Activated T-helper 2 cell treated with anti-CD3 and anti-CD28 coated beads, Interferon-gamma antibody, Interleukin-2, Interleukin-4, amounts not matched to agents 10 μg/mL and 5 μg/mL and 100 μg/mL, durations not matched to agents 14 hours and 24 hours and 36 hours (primary cell): ENCODE measurements around the gene PPP1R3D. TPM values are rescaled to one million over a fixed set of nuclear protein-coding genes. Genes with fewer than 3 reads are reported as not detected.

Source experiments
- DNase-seq: peaks from one replicate; pipeline ENCODE4 v3.0.0; 2021; ENCODE audit warnings: low spot score
- H3K27ac Mint-ChIP-seq: one replicate; pipeline ENCODE4 v1.8.0; 2021; ENCODE audit warnings: mixed read lengths
- H3K27me3 Mint-ChIP-seq: one replicate; pipeline ENCODE4 v1.8.0; 2021; ENCODE audit warnings: low read depth, mixed read lengths
- H3K36me3 Mint-ChIP-seq: one replicate; pipeline ENCODE4 v1.8.0; 2021; ENCODE audit warnings: low read depth, mixed read lengths
- H3K4me1 Mint-ChIP-seq: one replicate; pipeline ENCODE4 v1.8.0; 2021; ENCODE audit warnings: low read depth, mixed read lengths
- H3K4me3 Mint-ChIP-seq: one replicate; pipeline ENCODE4 v1.8.0; 2021; ENCODE audit warnings: low read depth, mild to moderate bottlenecking, moderate library complexity, mixed read lengths
- H3K9me3 Mint-ChIP-seq: one replicate; pipeline ENCODE4 v1.8.0; 2021; ENCODE audit warnings: mixed read lengths
- intact Hi-C: fragments of 100-400 bp; cut with micrococcal nuclease; formaldehyde crosslinking; loops from one replicate; pipeline ENCODE4 v1.15.1; 2023
- total RNA-seq: library from RNA; stranded (reverse); gene quantifications from 2 replicates; pipeline ENCODE4 v1.2.3, GENCODE V29; 2022

PPP1R3D gene
- total RNA-seq, 1 donor from 2014 or later: 6.6 TPM

DNA sequence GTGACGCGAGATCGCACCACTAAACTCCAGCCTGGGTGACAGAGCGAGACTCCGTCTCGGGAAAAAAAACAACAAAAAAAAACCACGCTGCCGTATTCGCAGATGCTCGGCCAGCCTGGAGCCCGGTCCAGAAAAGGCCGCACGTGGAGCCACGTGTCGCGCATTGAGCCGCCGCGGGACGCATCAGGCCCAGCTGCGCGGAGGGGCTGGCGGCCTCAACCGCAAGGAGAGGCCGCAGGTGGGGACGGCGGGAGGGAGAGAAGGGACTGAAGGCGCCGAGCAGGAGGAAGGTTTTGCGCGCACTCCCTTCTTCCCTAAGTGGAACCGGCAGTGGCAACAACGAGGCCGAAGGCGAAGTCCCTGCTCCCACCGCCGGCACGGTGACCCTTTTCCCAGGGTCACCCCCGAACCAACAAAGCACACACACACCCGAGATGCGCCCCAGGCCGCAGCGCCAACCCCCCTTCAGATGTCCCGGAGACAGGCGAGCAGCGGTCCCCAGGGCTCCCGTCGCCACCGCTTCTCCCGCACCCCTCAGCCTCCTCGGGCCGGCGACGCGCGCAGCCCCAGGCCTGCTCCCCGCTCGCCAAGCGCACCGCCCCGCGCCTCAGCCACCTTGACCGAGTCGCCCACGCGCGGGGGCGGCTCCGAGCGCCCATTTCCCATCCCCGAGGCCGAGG is 7.3 kb downstream of the PPP1R3D start:
- Mint-ChIP-seq H3K4me3 (peak overlapping the region; percentile 58), H3K27me3 (peaks cover 5% of the 10 kb centered on the region), H3K4me1 (peaks cover 26% of the 10 kb centered on the region), H3K9me3 (no peaks in the 10 kb centered on the region), H3K36me3 (peaks cover 9% of the 10 kb centered on the region), H3K27ac (no peak overlapping the region)
- intact Hi-C loops: no loop called here
- DNase-seq: no peak

DNA sequence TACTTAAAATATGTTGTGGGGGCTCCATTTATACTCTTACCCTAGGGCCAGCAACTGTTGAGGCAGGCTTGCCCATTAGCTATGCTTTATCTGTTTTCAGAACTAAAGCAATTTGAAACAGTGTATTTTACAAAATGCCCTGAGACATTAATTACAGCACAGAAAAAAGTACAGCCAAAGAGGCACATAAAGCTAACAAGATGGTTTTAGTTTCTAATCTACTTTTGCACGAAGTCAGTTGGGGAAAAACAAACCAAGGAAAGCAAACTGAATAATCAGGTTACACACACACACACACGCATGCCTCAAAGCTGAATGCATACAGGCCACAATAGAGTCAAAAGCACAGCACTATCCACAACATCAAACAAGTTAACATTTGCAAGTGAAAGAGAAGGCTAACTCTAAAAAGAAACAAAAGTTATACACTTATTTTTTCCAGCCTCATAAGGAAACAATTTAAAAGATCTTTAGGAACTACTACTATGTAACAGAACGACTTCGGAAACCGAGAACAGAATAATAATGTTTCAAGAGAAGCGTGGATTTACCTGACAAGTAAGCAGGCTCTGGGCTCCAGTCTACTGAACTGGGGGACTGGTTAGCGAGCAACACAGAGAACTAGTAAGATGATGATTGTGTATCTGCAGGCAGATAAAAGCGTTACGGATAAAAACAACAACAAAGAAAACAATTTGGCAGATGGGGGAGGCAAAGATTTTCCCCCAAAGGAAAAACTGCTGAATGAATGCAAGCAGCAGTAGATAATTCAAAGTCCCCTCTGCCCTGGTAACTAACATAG is 8.4 kb downstream of the PPP1R3D start:
- Mint-ChIP-seq H3K4me1 (peaks cover 21% of the 10 kb centered on the region), H3K27me3 (peaks cover 5% of the 10 kb centered on the region), H3K4me3 (peak overlapping the region; percentile 73), H3K27ac (peak overlapping the region; percentile 89), H3K9me3 (no peaks in the 10 kb centered on the region), H3K36me3 (peaks cover 3% of the 10 kb centered on the region)
- intact Hi-C loops: no loop called here
- DNase-seq: no peak

DNA sequence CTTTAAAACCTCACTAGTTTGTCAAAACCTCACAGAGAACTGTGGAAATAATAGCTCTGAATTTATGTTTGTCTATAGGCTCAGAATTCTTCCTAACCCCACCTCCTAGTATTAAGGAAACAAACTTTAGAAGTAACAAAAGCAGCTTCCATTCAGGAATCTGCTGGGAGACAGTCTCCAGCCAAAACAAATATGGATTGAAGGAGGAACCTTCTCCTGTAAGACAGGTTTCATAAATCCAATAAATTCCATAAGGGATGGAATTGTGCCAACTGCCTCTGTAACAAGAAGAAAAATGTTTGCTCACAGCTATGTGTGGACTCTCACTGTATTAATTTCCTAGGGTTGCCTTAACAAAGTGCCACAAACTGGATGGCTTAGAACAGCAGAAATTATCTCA is 14.2 kb downstream of the PPP1R3D start:
- no peak for DNase-seq
- no peak overlapping the region for H3K27ac Mint-ChIP-seq
- intact Hi-C loops: no loop called here

DNA sequence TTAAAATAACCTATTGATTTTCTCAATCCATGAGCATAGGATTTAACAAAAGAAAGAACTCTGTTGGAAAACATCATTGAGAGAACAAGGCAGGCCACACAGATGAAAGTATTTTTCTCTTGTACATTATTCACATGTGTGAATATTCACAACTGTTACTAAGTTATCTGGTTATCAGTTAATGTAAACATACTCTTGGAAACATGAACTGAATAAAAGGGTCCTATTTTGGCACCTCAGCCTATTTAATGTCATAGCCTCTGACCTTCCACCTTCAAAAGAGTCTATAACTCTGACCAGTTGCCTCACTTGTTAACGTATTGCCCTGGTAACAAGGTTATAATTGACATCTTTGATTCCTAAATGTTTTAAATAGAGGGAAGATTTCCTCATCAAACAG is 14.7 kb downstream of the PPP1R3D start:
- Mint-ChIP-seq H3K4me1 (peaks cover 6% of the 10 kb centered on the region), H3K36me3 (no peaks in the 10 kb centered on the region), H3K4me3 (no peak overlapping the region), H3K9me3 (no peaks in the 10 kb centered on the region), H3K27ac (no peak overlapping the region), H3K27me3 (peaks cover 24% of the 10 kb centered on the region)
- intact Hi-C loops: no loop called here
- no peak for DNase-seq

More for the DNA sequence above, 14.2 kb downstream of the PPP1R3D start:
- Mint-ChIP-seq H3K36me3 (no peaks in the 10 kb centered on the region), H3K9me3 (no peaks in the 10 kb centered on the region), H3K27me3 (peaks cover 24% of the 10 kb centered on the region), H3K4me3 (no peak overlapping the region), H3K4me1 (peaks cover 6% of the 10 kb centered on the region)

DNA sequence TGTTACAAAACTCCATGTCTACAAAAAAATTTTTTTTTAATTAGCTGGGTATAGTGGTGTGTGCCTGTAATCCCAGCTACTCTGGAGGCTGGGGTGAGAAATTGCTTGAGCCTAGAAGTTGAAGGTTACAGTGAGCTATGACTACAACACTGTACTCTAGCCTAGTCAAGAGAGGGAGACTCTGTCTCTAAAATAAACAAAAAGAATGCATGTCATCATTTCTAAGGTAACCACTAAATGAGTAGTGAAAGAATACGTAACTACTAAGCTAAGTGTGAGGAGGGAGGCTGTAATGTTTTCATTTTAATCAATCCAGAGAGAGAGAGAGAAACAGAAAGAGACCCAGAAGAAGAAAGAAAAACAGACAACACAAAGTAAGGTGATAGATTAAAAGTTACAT is 16.6 kb downstream of the PPP1R3D start:
- Mint-ChIP-seq H3K36me3 (no peaks in the 10 kb centered on the region), H3K4me3 (no peak overlapping the region), H3K27ac (no peak overlapping the region), H3K27me3 (peaks cover 20% of the 10 kb centered on the region), H3K9me3 (no peaks in the 10 kb centered on the region), H3K4me1 (no peaks in the 10 kb centered on the region)
- intact Hi-C loops: no loop called here
- no peak for DNase-seq

DNA sequence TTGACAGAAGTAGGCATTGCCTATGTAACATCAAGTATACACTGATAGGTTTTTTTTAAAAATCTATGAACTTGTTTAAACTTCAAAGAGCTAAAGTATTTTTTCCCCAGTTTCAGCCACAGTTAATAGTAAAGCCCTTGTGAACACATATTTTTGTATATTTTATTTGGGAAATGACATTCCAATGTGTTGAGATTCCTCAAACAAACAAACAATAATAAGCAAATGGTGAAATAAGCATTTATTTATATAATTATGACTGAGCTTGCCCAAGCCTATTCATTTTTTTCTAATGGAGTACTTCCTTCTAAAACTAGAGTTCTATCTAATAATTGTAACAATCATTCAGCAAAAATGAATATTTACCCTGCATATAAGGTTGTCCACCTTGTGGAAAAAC is 19.2 kb downstream of the PPP1R3D start:
- no peak overlapping the region for H3K27ac Mint-ChIP-seq
- H3K4me3 Mint-ChIP-seq: no peak overlapping the region
- DNase-seq: no peak
- intact Hi-C loops: no loop called here
- no peaks in the 10 kb centered on the region for H3K36me3 Mint-ChIP-seq
- no peaks in the 10 kb centered on the region for H3K4me1 Mint-ChIP-seq
- H3K9me3 Mint-ChIP-seq: no peaks in the 10 kb centered on the region
- H3K27me3 Mint-ChIP-seq: peaks cover 17% of the 10 kb centered on the region

GRCh38 chr20:59912609-59913008 is 27.5 kb downstream of the PPP1R3D start:
- intact Hi-C loops: no loop called here
- H3K4me1 Mint-ChIP-seq: no peaks in the 10 kb centered on the region

GRCh38 chr20:59911041-59911440 is 29.1 kb downstream of the PPP1R3D start:
- intact Hi-C loops: no loop called here
- Mint-ChIP-seq H3K27ac (no peak overlapping the region), H3K9me3 (no peaks in the 10 kb centered on the region), H3K27me3 (peaks cover 4% of the 10 kb centered on the region), H3K4me1 (no peaks in the 10 kb centered on the region), H3K36me3 (no peaks in the 10 kb centered on the region), H3K4me3 (no peak overlapping the region)
- DNase-seq: no peak

More at GRCh38 chr20:59912609-59913008, 27.5 kb downstream of the PPP1R3D start:
- no peak overlapping the region for H3K27ac Mint-ChIP-seq
- H3K36me3 Mint-ChIP-seq: no peaks in the 10 kb centered on the region
- H3K9me3 Mint-ChIP-seq: no peaks in the 10 kb centered on the region
- H3K4me3 Mint-ChIP-seq: no peak overlapping the region
- DNase-seq: no peak
- peaks cover 2% of the 10 kb centered on the region for H3K27me3 Mint-ChIP-seq

DNA sequence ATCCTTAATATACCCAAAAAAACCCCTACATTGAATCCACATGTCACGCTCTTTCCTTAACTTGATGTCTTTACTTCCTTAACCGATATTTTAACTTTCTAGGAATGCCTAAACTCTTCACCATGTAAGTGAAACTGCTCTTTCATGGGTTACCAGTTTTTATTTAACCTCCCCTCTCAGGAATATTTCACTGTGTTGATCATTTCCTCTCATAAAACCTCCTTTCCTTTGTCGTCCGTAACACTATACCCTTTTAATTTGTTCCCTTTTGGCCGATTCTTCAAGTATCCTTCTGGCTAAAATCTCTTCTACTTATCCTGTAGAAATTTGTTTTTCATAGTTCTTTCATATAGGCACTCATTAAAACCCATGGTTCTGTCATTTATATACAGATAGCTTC is 31.2 kb downstream of the PPP1R3D start:
- H3K27me3 Mint-ChIP-seq: peaks cover 9% of the 10 kb centered on the region
- H3K4me3 Mint-ChIP-seq: no peak overlapping the region
- H3K9me3 Mint-ChIP-seq: no peaks in the 10 kb centered on the region
- no peaks in the 10 kb centered on the region for H3K4me1 Mint-ChIP-seq
- H3K36me3 Mint-ChIP-seq: no peaks in the 10 kb centered on the region
- intact Hi-C loops: no loop called here
- H3K27ac Mint-ChIP-seq: no peak overlapping the region
- DNase-seq: no peak

- intact Hi-C loops: no loop called here
- Mint-ChIP-seq H3K4me1 (no peaks in the 10 kb centered on the region), H3K27ac (no peak overlapping the region), H3K27me3 (peaks cover 23% of the 10 kb centered on the region), H3K9me3 (no peaks in the 10 kb centered on the region), H3K36me3 (no peaks in the 10 kb centered on the region), H3K4me3 (no peak overlapping the region)
- DNase-seq: no peak
Observed at GRCh38 chr20:59903621-59904020, 36.5 kb downstream of the PPP1R3D start.

- Mint-ChIP-seq H3K4me1 (no peaks in the 10 kb centered on the region), H3K27ac (no peak overlapping the region), H3K36me3 (no peaks in the 10 kb centered on the region), H3K9me3 (no peaks in the 10 kb centered on the region), H3K4me3 (no peak overlapping the region), H3K27me3 (peaks cover 23% of the 10 kb centered on the region)
- intact Hi-C loops: no loop called here
- DNase-seq: no peak
Observed at GRCh38 chr20:59902470-59902869, 37.6 kb downstream of the PPP1R3D start.

- intact Hi-C loops: no loop called here
- no peak for DNase-seq
- H3K4me3 Mint-ChIP-seq: no peak overlapping the region
- no peaks in the 10 kb centered on the region for H3K36me3 Mint-ChIP-seq
- H3K9me3 Mint-ChIP-seq: no peaks in the 10 kb centered on the region
- no peaks in the 10 kb centered on the region for H3K4me1 Mint-ChIP-seq
- H3K27ac Mint-ChIP-seq: no peak overlapping the region
- H3K27me3 Mint-ChIP-seq: peaks cover 11% of the 10 kb centered on the region
Observed at GRCh38 chr20:59895908-59896307, 44.2 kb downstream of the PPP1R3D start.

DNA sequence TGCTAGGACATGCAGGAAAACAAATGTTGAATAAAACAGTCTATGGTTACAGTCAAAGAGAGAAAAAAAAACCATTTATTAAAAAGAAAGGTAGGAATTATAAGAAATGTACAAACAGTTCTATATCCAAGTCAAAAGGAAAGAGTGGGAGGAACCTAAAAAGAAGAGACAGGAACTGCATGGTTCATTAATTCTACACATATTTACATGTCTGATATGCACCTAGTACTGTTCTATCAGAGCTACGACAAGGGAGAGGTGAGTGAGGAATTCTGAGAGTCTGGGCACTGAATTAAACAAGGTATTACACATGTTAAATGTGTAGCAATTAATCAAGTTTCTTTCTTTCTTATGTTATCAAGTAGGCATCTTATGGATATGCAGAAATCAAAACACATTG is 48.5 kb downstream of the PPP1R3D start:
- Mint-ChIP-seq H3K36me3 (peaks cover 3% of the 10 kb centered on the region), H3K27ac (no peak overlapping the region), H3K4me1 (no peaks in the 10 kb centered on the region), H3K4me3 (no peak overlapping the region), H3K9me3 (no peaks in the 10 kb centered on the region), H3K27me3 (peaks cover 4% of the 10 kb centered on the region)
- no peak for DNase-seq
- intact Hi-C loops: no loop called here
